Uterine smooth muscle cell (primary cell): ENCODE results near the gene GRM1. TPM values are rescaled to one million over a fixed set of nuclear protein-coding genes. Genes with fewer than 3 reads are reported as not detected.

Experiments used
- total RNA-seq: library from RNA; depleted of rRNA; stranded (reverse); fragments of >200 nt; gene quantifications from 2 replicates; pipeline ENCODE4 v1.2.3, GENCODE V29; 2014

GRM1 gene
- not detected in 2 replicates for total RNA-seq

DNA sequence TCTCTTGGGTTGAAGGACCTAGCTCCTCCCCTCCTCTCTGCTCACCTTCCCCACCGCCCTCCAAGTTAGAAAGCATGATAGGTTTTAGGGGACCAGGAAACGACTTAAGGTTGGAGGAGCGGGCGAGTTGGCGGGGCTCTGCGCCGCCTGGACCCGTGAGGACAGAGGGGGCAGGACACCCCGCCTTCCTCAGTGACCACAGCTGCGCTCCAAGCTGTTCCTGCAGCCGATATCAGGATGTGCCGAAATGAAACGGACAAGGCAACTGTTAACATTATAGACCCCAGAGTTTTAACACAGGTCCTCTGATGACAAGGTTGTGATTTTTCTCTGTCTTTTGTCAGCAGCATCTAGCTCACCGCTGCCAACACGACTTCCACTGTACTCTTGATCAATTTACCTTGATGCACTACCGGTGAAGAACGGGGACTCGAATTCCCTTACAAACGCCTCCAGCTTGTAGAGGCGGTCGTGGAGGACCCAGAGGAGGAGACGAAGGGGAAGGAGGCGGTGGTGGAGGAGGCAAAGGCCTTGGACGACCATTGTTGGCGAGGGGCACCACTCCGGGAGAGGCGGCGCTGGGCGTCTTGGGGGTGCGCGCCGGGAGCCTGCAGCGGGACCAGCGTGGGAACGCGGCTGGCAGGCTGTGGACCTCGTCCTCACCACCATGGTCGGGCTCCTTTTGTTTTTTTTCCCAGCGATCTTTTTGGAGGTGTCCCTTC, at the start of gene GRM1:
Gene GRM1, plus strand, starts transcription at position 212 of the 722 bp plus-strand sequence. Its CDS starts 456 bp downstream, at position 668.

Other genes with a start within 250 kb of the GRM1 start
- gene FBXO30, start 214.3 kb upstream of the GRM1 start, total RNA-seq = 21.0 and 23.0 TPM in 2 replicates
- gene SHPRH, start 64.7 kb upstream of the GRM1 start, total RNA-seq = 18.3 and 24.6 TPM in 2 replicates